NCI-H748 (cell line): ENCODE results near the gene ADAMTS10.
A peak's percentile ranks its signal among the peaks of the same experiment; 100 is the strongest.
"Not testable (repeated sequence)": the region's sequence is repeated elsewhere in the genome, so short reads cannot be mapped to it uniquely, and the experiment has no call there.

ENCODE experiments used
- DNase-seq: peaks from one replicate; lab custom pipeline; 2025; ENCODE audit not compliant: unreplicated experiment; lab: John Stamatoyannopoulos, UW

Gene ADAMTS10

DNA sequence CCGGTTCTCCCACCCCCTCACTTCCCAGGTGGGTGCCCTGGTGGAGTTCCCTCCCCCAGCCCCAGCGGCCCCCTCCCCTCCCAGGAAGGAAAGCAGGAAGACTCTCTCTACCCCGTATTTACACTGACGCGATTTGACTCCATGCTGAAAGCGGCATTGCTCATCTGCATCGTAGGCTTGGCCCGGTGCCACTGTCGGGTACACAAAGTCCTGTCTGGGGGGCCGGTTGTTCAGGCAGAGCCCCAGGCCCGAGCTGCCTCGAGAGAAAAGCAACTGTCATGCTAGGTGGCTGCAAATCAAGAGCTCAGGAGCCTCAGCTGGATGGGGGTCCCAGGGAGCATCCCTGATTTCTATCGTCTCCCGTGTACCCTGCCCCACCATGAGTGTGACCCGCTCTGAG lies 14.9 kb downstream of the ADAMTS10 start:
- no peak for DNase-seq

DNA sequence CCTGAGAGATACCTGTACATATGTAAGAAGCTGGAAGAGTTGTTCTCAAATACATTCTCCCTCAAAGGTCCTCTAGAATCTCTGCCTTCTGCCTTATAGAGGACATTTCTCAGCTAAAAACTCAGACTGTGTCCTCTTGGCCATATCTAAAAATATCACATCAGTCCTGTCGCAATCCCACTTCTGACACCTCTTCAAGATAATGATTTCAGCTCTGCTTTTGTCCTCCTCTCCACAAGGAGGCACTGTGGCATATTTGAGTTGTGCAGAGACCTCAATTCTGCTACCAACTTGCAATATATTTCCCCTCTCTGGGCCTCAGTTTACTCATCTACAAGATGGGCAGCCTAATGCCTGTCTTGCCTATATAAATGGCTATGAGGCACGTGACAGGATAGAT lies 16.6 kb downstream of the ADAMTS10 start:
- no peak for DNase-seq

DNA sequence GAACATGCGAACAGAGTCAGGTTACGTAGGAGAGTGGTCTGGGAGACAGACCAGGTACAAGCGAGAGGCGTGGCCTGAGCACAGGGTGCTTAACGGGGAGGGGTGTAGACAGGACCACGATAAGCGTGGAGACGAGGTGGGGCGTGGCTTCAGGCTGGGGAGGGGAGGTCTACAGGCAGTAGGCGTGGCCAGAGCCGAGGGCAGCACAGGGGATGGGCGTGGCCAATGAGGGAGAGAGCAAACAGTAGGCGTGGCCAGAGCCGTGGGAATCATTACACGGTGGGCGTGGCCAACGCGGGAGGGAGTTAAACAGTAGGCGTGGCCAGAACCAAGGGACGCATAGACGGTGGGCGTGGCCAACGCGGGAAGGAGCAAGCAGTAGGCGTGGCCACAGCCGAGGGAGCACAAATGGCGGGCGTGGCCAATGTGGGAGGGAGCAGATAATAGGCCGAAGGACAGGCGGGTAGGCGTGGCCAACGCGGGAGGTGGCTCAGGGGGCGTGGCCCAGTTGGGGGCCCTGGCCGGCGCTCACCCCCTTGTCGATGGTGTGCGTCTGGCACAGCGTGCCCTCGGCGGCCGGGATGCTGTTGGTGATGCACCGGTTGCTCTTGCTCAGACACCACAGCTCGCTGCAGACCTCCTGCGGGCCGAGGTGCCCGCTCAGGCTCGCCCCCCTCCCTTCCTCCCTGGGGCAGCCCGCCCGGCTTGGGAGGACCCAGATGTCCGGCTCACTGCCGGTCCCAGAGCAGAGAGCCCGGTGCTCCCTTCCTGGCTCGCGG lies 18.1 kb downstream of the ADAMTS10 start:
- peak; percentile 43 for DNase-seq

DNA sequence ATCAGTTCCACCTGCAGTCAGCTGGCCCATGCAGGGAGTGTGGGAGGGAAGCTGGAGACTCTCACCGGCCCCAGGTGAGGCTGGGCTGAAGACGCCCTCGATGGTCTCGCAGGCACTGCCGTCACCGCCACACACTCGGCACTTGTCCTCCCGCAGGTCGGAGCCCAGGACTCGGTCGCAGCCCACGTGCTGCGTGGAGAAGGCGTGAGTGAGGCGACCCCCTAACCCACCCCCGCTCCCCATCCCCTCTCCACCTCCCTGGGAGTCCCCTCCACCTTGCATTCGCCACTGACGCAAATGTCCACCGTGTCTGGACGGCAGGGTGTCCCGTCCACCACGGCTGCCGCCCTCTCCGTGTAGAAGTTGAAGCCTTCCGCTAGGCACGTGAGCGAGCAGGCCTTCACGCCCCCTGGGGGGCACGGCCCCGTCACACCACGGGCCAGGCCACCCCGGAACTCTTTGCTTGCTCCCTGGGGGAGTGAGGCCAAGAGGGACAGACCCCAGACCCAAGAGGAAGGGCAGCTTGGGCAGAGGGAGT lies 21.3 kb downstream of the ADAMTS10 start:
- DNase-seq = no peak

DNA sequence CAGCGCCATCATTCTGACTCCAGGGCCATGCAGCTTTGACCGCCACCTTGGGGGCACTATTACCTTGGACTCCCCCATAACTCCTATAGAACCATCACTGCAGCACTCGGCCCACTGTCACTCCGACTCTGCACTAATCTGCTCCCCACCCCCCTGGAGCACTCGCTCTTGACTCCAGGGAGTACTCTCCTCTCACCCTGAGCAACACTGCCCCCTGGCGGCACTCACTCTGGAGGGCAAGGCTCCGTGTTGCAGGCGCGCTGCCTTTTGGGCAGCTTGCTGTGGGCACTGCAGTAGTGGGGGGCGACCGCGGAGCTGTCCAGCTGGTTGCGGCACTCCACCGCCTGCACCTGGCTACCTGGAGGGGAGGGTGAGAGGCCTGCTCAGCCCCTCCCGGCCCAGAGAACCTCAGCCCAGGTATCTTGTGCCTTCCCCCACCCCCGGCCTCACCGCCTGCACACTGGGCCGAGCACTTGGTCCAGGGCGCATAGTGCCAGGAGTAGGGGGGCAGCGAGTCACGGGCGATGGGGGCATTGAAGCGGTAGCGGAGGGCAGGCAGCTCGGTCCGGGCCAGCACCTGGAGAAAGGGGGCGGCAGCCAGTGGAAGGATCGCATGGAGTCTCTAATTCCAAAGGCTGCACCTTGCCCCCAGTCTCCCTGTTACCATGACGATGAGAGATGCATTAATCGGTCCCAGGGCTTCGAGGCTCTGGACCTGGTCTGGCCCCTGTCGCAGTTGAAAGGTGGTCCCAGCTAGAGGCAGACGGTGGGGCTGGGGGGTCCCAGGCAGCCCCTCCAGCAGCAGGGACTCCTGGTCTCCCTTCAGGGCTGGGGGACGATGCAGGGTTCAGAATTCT lies 24.4 kb downstream of the ADAMTS10 start:
- peak; percentile 39 for DNase-seq

DNA sequence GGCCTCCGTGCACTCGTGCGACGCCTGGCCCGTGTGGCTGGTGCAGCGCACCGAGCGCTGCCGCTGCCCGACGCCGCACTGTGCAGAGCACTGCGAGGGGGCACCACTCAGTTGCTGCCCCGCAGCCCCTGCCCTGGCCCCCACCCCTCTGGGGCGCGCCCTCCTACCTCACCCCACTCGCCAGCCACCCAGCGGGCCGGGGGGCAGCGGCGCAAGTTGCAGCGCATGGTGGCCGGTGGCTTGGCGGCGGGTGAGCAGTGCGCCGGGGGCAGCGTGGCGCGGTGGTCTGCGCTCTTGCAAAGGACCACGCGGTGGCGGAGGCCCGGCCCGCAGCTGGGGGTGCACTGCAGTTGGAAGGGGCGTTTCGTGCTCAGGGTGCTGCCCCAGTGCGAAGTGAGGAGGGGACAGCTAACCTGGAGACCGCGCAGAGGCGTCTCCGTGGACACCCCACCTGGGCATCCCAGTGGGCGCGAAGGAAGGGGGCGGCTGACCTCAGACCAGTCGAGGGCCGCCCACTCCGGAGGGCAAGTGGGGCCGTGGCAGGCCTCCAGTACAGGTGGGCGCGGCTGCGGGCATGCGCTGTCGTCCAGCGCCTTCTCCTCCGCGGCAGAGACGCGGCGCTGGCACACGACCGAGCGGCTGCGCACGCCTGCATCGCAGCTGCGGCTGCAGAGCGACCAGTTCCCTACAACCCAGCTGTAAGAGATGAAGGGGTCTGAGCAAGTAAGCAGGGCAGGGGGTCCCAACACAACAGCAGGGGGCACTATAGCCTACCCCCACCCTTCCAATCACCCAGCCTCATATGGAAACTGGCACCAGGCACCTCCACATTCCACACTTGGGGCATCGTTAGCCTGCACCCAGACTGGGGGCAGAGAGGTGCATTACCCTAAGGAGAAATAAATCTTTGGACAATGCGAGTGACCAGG lies 25.3 kb downstream of the ADAMTS10 start:
- DNase-seq = no peak

DNA sequence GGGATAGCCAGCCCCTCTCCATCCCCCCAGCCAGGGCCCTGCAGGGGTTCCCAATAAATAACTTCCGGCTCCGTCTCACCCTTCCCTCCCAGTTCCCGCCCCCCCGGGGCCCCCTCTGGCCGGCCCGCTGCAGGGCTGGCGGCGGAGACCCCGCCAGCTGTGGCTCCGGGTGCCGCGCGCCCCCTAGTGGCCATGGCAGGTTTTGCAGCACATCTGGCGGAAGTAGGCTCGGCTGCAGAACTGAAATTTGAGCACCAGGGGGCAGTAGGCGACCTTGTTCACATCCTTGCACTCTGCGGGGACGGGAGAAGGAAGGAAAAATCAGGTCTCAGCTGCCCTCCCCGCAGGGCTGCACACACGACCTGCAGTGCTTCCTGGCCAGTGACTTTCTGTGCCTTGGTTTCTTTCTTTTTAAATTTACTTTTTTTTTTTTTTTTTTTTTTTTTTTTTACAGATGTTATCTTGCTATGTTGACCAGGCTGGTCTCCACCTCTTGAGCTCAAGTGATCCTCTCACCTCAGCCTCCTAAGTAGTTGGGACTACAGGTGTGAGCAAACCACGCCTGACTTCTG lies 29.7 kb downstream of the ADAMTS10 start:
- peak; percentile 53 for DNase-seq

DNA sequence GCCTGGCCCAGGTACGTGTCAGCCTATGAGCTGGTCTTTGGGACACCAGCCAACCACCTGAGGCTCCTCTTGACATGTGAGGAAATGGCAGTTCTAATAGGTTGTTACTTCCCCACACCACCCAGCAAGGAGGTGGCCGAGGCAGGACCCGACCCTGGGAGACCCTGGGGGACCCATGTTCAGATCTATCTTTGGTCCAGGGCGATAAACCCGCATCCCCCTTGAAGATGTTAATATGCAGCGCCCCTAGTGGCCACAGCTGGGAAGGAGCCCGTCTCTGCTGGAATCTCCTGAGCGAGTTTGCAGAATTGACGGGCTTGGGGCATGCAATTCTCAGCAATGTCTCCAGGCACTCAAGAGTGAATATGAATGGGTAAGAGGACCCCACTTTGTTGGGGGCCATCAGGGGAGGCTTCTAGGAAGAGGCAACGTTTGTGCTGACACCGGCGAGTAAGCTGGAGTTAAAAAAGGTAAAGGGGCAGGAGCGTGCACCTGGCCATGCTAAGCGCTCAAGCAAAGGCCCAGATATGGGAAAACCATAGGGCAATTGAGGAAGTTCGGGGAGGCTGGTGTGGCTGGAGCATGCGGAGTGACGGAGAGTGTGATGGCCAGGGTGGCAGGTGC lies 31.8 kb downstream of the ADAMTS10 start:
- DNase-seq = peak; percentile 36

DNA sequence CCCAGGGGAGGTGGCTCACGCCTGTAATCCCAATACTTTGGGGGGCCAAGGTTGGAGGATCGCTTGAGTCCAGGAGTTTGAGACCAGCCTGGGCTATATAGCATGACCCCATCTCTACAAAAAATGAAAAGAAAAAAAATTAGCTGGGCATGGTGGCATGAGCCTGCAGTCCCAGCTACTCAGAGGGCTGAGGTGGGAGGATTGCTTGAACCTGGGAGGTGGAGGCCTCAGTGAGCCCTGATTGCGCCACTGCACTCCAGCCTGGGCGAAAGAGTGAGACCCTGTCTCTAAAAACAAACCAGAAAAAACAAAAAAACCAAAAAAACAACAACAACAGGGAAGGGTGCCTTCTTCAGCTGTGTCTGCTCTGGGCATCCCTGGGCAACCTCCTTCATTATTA lies 32.8 kb downstream of the ADAMTS10 start:
- DNase-seq = no peak

DNA sequence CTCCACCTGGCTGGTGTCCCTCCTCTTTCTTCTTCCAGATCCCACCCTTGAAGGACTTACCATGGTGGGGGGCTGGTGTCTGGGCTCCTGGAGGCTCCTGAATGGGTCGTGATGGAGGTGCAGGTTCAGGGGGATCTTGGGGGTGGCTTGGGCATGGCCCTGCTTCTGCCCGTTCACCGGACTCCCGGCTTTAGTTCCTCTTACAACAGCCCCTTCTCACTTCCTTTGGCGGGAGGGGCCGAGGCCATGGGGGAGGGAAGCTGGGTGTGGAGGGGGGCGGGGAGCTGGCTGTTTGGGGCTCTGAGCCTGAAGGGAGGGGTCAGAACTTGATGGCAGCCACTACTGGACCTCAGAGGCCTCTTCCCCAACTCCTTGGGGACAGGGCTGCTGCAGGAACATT lies 33.3 kb downstream of the ADAMTS10 start, which contains the start of gene MYO1F:
MYO1F (minus strand) TSS at position 196 of the 400 bp plus-strand sequence; CDS start at position 63, 133 bp downstream.
- DNase-seq = no peak

DNA sequence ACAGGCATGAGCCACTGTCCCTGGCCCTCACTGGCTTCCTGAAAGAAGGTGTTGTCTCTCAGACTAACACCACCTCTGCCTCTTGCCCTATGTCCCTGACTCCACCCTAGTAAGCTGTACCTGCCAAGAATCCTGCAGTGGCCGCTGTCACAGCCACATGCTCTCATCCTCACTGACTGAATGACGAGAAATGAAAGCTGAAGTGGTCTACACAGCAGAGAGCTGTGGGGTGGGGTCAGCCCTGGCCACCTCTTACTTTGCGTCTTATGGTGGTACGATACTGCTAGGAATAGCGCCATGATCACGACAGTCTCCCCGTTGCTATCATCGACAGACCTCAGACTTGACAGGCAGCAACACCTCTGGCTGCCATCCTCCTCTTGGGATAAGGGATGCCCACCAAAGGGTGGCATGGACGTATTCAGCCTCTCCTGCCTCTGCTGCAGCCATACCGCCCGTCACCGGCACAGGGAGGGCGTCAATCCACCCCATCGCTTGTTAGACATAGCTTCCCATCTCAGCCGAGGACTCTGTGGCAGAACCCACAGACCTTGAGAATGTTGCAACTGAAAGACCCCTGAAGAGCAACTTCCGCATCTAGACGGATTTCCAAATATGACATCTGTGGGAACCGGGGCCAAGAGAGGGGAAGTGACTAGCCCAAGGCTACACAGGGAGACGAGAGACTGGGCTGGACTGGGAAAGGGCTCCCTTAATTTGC lies 34.1 kb downstream of the ADAMTS10 start:
- DNase-seq = no peak

DNA sequence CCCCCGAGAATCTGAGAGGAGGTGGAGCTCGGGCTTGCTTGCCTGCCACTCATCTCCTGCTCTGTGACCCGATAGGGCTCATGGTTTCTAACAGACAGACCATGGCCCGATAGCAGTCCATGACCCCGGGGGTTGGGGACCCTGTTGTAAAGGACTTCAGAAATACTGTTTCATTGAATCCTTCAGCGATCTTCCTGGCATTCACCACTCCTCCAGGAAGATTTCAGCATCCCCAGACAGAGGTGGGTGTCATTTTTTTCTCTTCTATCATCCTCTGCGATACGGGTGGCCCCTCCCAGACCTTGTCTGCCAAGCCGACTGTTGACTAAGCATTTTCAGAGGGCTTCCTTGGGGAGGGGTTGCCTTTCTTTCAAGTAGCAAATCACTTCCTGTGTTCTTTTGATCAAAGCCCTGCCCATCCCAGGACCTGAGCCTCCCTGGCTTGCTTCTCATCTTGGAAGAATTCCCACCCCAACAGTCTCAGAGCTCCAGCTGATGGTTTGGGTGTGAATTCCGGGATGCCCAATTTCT lies 35.0 kb downstream of the ADAMTS10 start:
- no peak for DNase-seq

DNA sequence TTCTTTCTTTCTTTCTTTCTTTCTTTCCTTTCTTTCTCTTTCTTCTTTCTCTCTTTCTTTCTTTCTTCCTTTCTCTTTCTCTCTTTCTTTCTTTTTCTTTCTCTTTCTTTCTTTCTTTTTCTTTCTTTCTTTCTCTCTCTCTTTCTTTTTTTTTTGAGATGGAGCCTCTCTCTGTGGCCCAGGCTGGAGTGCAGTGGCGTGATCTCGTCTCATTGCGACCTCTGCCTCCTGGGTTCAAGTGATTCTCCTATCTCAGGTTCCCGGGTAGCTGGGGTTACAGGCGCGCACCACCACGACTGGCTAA lies 35.9 kb downstream of the ADAMTS10 start:
- not testable (repeated sequence) for DNase-seq

DNA sequence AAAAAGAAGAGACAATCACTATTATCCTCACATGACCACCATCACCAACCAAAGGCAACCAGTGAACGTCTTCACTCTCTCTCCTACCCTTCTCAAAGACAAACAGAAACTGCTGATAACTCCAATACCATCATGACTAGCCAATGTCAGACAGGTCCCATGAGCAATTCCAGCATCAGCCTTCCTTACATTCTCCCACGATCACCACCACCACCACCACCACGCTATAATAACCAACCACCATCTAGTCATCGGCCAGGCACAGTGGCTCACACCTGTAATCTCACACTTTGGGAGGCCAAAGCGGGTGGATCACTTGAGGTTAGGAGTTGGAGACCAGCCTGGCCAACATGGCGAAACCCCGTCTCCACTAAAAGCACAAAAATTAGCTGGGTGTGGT lies 37.2 kb downstream of the ADAMTS10 start:
- DNase-seq = no peak

DNA sequence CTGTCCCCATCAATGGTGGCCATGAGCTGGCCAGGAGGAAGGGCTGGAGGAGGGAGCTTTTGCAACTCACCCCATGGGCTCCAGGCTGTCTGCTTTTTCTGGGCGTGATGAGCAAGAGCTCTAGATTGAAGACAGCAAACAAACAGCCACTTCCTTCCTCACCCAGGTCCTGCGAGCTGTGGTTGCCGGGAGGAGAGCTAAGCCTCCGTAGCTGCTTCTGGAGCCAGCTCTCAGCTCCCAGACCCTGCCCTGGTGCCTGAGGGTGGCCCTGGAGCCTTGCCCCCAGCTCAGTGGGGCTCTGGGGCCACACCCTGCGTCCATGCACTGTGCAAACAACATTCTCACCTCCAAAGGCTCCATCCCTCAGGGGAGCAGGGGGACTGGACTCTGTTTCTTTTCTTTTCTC lies 39.5 kb downstream of the ADAMTS10 start:
- no peak for DNase-seq

DNA sequence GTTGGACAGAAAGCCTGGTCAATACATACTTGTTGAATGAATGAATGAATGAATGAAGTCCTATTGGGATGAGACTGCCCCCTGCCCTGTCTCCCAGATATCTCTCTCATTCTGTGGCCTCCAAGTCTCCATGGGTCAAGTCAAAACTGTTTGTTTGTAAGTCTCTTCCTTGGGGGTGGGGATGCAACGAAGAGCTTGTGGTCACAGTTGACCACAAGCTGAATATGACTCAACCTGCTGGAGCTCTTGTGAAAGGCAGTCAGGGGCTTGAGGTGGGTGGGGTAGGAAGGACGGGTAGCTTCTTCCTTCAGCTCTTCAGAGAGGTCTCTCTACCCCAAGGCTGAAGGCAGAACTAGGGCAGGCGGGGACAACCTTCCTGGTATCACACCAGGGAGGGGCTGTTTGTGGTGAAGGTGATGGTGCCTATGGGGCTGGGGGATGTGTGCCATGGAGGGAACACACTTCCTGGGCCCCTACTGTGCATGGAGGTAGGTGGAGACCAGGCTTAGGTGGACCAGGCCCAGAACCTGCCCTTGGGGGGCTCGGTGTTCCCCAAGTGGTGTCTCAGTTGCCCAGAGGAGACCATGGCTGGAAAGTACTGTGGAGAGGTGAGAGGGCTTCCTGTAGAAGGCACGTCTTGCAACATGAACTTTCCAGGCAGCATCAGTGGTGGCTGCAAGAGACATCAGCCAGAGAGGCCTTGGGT lies 41.3 kb downstream of the ADAMTS10 start:
- no peak for DNase-seq

DNA sequence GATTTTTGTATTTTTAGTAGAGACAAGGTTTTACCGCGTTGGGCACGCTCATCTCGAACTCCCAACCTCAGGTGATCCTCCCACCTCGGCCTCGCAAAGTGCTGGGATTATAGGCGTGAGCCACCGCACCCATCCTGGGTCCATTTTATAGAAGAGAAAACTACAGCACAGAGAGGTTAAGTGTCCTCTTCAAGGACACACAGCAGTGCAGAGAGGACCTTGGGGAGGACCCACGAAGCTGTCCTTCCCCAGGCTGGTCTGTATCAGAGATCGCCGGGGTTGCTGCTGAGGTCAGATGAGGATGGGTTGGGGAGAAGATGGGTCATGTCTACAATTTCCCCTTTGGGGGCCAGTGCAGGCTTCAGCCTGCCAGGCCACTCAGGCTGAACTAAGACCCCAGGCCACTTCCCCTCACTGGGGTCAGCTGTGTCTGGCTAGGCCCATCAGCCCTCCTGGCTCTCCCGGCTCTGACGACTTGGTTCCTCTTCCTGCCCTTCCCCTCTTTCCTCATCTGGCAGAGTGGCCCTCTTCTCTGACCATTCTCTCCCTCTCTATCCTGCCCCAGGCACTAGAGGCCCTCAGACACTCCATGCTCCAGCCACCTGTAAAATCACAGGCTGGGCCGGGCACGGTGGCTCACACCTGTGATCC lies 42.9 kb downstream of the ADAMTS10 start:
- no peak for DNase-seq

DNA sequence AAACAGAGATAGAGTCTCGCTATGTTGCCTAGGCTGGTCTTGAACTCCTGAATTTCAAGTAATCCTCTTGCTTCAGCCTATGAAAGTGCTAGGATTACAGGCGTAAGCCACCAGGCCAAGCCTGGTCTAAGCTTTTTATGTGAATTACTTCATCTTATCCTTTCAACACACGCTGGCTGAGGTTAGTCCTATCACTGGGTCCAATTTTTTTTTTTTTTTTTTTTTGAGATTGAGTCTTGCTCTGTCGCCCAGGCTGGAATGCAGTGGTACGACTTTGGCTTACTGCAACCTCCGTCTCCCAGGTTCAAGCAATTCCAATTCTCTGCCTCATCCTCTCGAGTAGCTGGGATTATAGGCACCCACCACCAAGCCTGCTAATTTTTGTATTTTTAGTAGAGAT lies 43.7 kb downstream of the ADAMTS10 start:
- DNase-seq = no peak
